Caco-2 (cell line): Measurements from ENCODE around the gene SHANK1. TPM values are rescaled to one million over a fixed set of nuclear protein-coding genes. Genes with fewer than 3 reads are reported as not detected.
A peak's percentile ranks its signal among the peaks of the same experiment; 100 is the strongest.

Source experiments
- BruUV-seq: library from RNA; stranded (reverse); fragments of 400-500 nt; replicated peaks from 2 replicates; lab custom pipeline; 2021; lab: Mats Ljungman, UMichigan
- CTCF ChIA-PET: fragments of 300-600 bp; sonication (Branson Sonifier 250); formaldehyde crosslinking; loops from one replicate; lab custom pipeline; 2022; ENCODE audit warnings: antibody characterized with exemption; lab: Charles Lee
- POLR2A ChIA-PET: fragments of 300-600 bp; sonication (Branson Sonifier 250); formaldehyde crosslinking; loops from one replicate; lab custom pipeline; 2022; ENCODE audit warnings: antibody characterized with exemption; lab: Charles Lee
- DNase-seq, 2 experiments: peaks; one replicate each; pipeline versions ENCODE4 v3.0.0 to v3.0.0-alpha.2; 2020 to 2022
- H3K27me3 ChIP-seq: replicated peaks from 2 replicates; pipeline ENCODE4 v1.6.0; 2011; ENCODE audit warnings: low read length; ENCODE audit not compliant: control insufficient read depth, insufficient read depth
- H3K36me3 ChIP-seq: 2 replicates; pipeline ENCODE4 v1.5.1; 2011; ENCODE audit warnings: low read length; ENCODE audit not compliant: control insufficient read depth, insufficient read depth
- H3K4me1 ChIP-seq: fragments of 250-450 bp; sonication (Bioruptor Pico); 2 replicates; pipeline ENCODE4 v1.5.1; 2020; ENCODE audit warnings: mild to moderate bottlenecking
- H3K4me3 ChIP-seq: 2 replicates; pipeline ENCODE4 v1.5.1; 2011; ENCODE audit warnings: low read depth, mild to moderate bottlenecking, control low read depth, low read length
- H3K9me3 ChIP-seq: fragments of 250-450 bp; sonication (Bioruptor Pico); 2 replicates; pipeline ENCODE4 v1.5.1; 2020; ENCODE audit warnings: mild to moderate bottlenecking, moderate library complexity
- H3K27ac Mint-ChIP-seq: one replicate; pipeline ENCODE4 v1.8.0; 2022; ENCODE audit warnings: mixed read lengths; ENCODE audit not compliant: unreplicated experiment
- H3K27me3 Mint-ChIP-seq: one replicate; pipeline ENCODE4 v1.8.0; 2022; ENCODE audit warnings: mixed read lengths; ENCODE audit not compliant: insufficient read depth, unreplicated experiment
- H3K36me3 Mint-ChIP-seq: one replicate; pipeline ENCODE4 v1.8.0; 2022; ENCODE audit warnings: mild to moderate bottlenecking, mixed read lengths; ENCODE audit not compliant: insufficient read depth, unreplicated experiment
- H3K4me1 Mint-ChIP-seq: one replicate; pipeline ENCODE4 v1.8.0; 2022; ENCODE audit warnings: low read depth, mixed read lengths; ENCODE audit not compliant: unreplicated experiment
- H3K4me3 Mint-ChIP-seq: one replicate; pipeline ENCODE4 v1.8.0; 2022; ENCODE audit warnings: mild to moderate bottlenecking, moderate library complexity, mixed read lengths; ENCODE audit not compliant: unreplicated experiment
- H3K9me3 Mint-ChIP-seq: one replicate; pipeline ENCODE4 v1.8.0; 2022; ENCODE audit warnings: mixed read lengths; ENCODE audit not compliant: unreplicated experiment
- CTCF ChIP-seq, 2 experiments: fragments of 200-600 bp in 1 of 2; IDR thresholded peaks; 1 replicate in 1 of 2; 2 replicates in 1 of 2; pipeline versions ENCODE4 v1.5.1 to v1.8.0; 2011 to 2022; ENCODE audit warnings: antibody characterized with exemption in 1 of 2, control low read depth in 1 of 2, inconsistent platforms in 1 of 2, low read depth in 1 of 2, low read length in 1 of 2, mild to moderate bottlenecking in 1 of 2, moderate library complexity in 1 of 2; ENCODE audit not compliant: insufficient read depth in 1 of 2, severe bottlenecking in 1 of 2, unreplicated experiment in 1 of 2
- intact Hi-C: fragments of 100-400 bp; cut with micrococcal nuclease; formaldehyde crosslinking; loops from one replicate; pipeline ENCODE4 v1.10.0; 2022; ENCODE audit not compliant: unreplicated experiment
- total RNA-seq: library from RNA; stranded (reverse); gene quantifications from 2 replicates; pipeline ENCODE4 v1.2.3, GENCODE V29; 2022

SHANK1 gene
- total RNA-seq, 1 experiment from 2014 or later, result not detected

- DNase-seq, result peak; percentile 86
- H3K4me1 Mint-ChIP-seq, result no peaks in the 10 kb centered on the region
- H3K36me3 Mint-ChIP-seq, result peaks cover 6% of the 10 kb centered on the region
- Histone ChIP-seq H3K36me3 (no peaks in the 10 kb centered on the region), H3K9me3 (no peaks in the 10 kb centered on the region), H3K4me1 (no peaks in the 10 kb centered on the region), H3K27me3 (peaks cover 2% of the 10 kb centered on the region), H3K4me3 (no peak overlapping the region)
- peaks cover 10% of the 10 kb centered on the region for H3K9me3 Mint-ChIP-seq
- ChIA-PET POLR2A (no interaction called here), CTCF (no interaction called here)
- H3K27ac Mint-ChIP-seq, result no peak overlapping the region
- BruUV-seq, result no TSS peak
- peaks cover 22% of the 10 kb centered on the region for H3K27me3 Mint-ChIP-seq
- H3K4me3 Mint-ChIP-seq, result no peak overlapping the region
- intact Hi-C loops, result no loop called here
- TF ChIP-seq CTCF (IDR thresholded peaks at IDR 0.05; ENCODE audit: insufficient read depth in 1 of 2, low read depth in 1 of 2, low read length in 1 of 2, severe bottlenecking in 1 of 2, unreplicated experiment in 1 of 2), result no peak
Measured at GRCh38 chr19:50679177-50680125, 40.2 kb downstream of the SHANK1 start.

- H3K4me3 ChIP-seq, result no peak overlapping the region
- Mint-ChIP-seq H3K36me3 (peaks cover 6% of the 10 kb centered on the region), H3K27ac (no peak overlapping the region), H3K4me1 (no peaks in the 10 kb centered on the region), H3K4me3 (no peak overlapping the region), H3K27me3 (peaks cover 22% of the 10 kb centered on the region), H3K9me3 (peaks cover 10% of the 10 kb centered on the region)
- no peaks in the 10 kb centered on the region for H3K36me3 ChIP-seq
- CTCF ChIA-PET, result no interaction called here
- no peaks in the 10 kb centered on the region for H3K9me3 ChIP-seq
- no peak for DNase-seq
- no TSS peak for BruUV-seq
- peaks cover under 1% of the 10 kb centered on the region for H3K27me3 ChIP-seq
- intact Hi-C loops, result no loop called here
- POLR2A ChIA-PET, result no interaction called here
- no peak for TF ChIP-seq CTCF (IDR thresholded peaks at IDR 0.05; ENCODE audit: insufficient read depth in 1 of 2, low read depth in 1 of 2, low read length in 1 of 2, severe bottlenecking in 1 of 2, unreplicated experiment in 1 of 2)
- H3K4me1 ChIP-seq, result no peaks in the 10 kb centered on the region
Measured at GRCh38 chr19:50678323-50678722, 41.3 kb downstream of the SHANK1 start.

GRCh38 chr19:50677636-50678035, 42.0 kb downstream of the SHANK1 start:
- no peaks in the 10 kb centered on the region for H3K4me1 ChIP-seq
- H3K27me3 Mint-ChIP-seq, result peaks cover 24% of the 10 kb centered on the region
- H3K9me3 ChIP-seq, result no peaks in the 10 kb centered on the region
- no peak overlapping the region for H3K4me3 ChIP-seq
- H3K27ac Mint-ChIP-seq, result no peak overlapping the region
- H3K36me3 ChIP-seq, result no peaks in the 10 kb centered on the region
- peaks cover 10% of the 10 kb centered on the region for H3K9me3 Mint-ChIP-seq
- no peaks in the 10 kb centered on the region; the same call in 1 of the 2 replicates for H3K27me3 ChIP-seq
- peaks cover 6% of the 10 kb centered on the region for H3K36me3 Mint-ChIP-seq
- intact Hi-C loops, result no loop called here
- BruUV-seq, result no TSS peak
- TF ChIP-seq CTCF (IDR thresholded peaks at IDR 0.05; ENCODE audit: insufficient read depth in 1 of 2, low read depth in 1 of 2, low read length in 1 of 2, severe bottlenecking in 1 of 2, unreplicated experiment in 1 of 2), result no peak
- DNase-seq, result no peak
- H3K4me1 Mint-ChIP-seq, result no peaks in the 10 kb centered on the region
- ChIA-PET CTCF (no interaction called here), POLR2A (no interaction called here)
- no peak overlapping the region for H3K4me3 Mint-ChIP-seq
